ENCODE data around the gene NEDD4L.

- TF ChIP-seq KDM1A (IDR thresholded peaks at IDR 0.05; ENCODE audit: borderline replicate concordance) (no peak), PBX3 (IDR thresholded peaks at IDR 0.05; ENCODE audit: insufficient replicate concordance, low read depth, low read length) (no peak), CTCF (IDR thresholded peaks at IDR 0.05 in 2 of 3, conservative IDR thresholded peaks at IDR 0.05 in 1 of 3; ENCODE audit: control insufficient read depth in 2 of 3, extremely low read depth in 1 of 3, insufficient read depth in 1 of 3, low read depth in 3 of 3, low read length in 3 of 3) (no peak), SIN3A (IDR thresholded peaks at IDR 0.05; ENCODE audit: low read depth, low read length) (no peak), SRF (IDR thresholded peaks at IDR 0.05; ENCODE audit: low read depth in 2 of 2, low read length in 2 of 2) (no peak), POLR2AphosphoS5 (IDR thresholded peaks at IDR 0.05; ENCODE audit: low read length) (no peak)
These were observed 51.6 kb downstream of the NEDD4L start for GRCh38 chr18:58095655-58096054.
